Activated CD8-positive, alpha-beta memory T cell treated with anti-CD3 and anti-CD28 coated beads, Interleukin-2, amount 10 ng/mL, durations not matched to agents 7 days and 5 days (primary cell): ENCODE data around the gene LCA5. TPM values are rescaled to one million over a fixed set of nuclear protein-coding genes. Genes with fewer than 3 reads are reported as not detected.
"Not testable (repeated sequence)": the region's sequence is repeated elsewhere in the genome, so short reads cannot be mapped to it uniquely, and the experiment has no call there.

ENCODE experiments used
- ATAC-seq: fragments of 150-1000 bp; cut with Tn5 transposase; one replicate; pipeline ENCODE4 v1.10.0; 2021; ENCODE audit warnings: moderate library complexity
- CTCF ChIA-PET: fragments of 350-600 bp; sonication (Branson Sonifier 250); formaldehyde crosslinking; loops from one replicate; lab custom pipeline; 2021; ENCODE audit warnings: antibody characterized with exemption; lab: Charles Lee
- DNase-seq: peaks from one replicate; pipeline ENCODE4 v3.0.0-alpha.2; 2020
- H3K27ac Mint-ChIP-seq: one replicate; pipeline ENCODE4 v1.8.0; 2021; ENCODE audit warnings: mild to moderate bottlenecking, mixed read lengths
- H3K27me3 Mint-ChIP-seq: one replicate; pipeline ENCODE4 v1.8.0; 2021; ENCODE audit warnings: mixed read lengths
- H3K36me3 Mint-ChIP-seq: one replicate; pipeline ENCODE4 v1.8.0; 2021; ENCODE audit warnings: mild to moderate bottlenecking, mixed read lengths
- H3K4me1 Mint-ChIP-seq: one replicate; pipeline ENCODE4 v1.8.0; 2021; ENCODE audit warnings: mixed read lengths
- H3K4me3 Mint-ChIP-seq: one replicate; pipeline ENCODE4 v1.8.0; 2021; ENCODE audit warnings: mild to moderate bottlenecking, moderate library complexity, mixed read lengths
- H3K9me3 Mint-ChIP-seq: one replicate; pipeline ENCODE4 v1.8.0; 2022; ENCODE audit warnings: low read depth, mixed read lengths
- total RNA-seq, 2 experiments: library from RNA; stranded (reverse); gene quantifications; one replicate each; pipeline ENCODE4 v1.2.3, GENCODE V29; 2021

The LCA5 gene
- under 1 TPM in 1 of 2 experiments, not detected in 1; 0.16 TPM for total RNA-seq

DNA sequence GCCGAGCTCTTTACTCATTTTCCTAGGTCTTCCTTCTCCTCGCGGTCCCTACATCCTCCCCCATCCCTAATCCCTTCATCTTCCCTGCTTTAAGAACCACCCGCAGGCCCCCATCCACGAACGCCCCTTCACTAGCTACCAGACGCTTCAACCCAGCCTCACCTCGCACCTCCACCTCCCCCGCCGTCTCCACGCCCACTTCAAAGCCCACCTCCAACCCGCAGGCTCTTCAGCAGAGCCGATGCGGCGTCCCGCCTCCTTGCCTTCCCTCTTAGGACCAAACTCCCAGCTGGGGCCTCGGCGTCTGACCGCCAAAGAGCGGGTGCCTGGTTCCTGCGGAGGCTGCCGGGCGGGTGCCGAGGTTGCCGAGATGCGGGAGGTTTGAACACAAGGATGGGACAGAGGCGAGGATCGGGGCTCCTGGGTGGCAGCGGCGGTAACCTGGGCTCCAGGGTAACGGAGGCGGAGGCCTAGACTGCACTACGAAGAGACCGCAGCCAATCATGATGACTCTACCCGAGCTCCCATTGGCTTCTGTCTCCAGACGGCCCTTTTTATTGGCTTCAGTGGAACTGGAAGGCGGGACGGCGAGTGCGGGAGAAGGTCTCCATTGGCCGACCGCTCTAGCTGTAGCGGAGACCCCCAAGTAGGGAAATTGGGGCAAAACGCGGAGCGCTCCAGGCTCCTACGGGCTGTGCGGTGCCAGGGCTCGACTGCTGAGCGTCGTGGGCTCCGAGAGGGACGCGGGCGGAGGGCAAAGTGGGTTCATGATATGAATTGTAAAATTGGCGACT lies at the start of gene LCA5:
Gene LCA5 (minus strand): TSS at position 477 of the 794 bp plus-strand sequence. CDS start 18,536 bp downstream, outside the sequence.
- peaks cover 17% of the 10 kb centered on the region for H3K27me3 Mint-ChIP-seq
- DNase-seq = peak; percentile 87
- H3K4me3 Mint-ChIP-seq = no peak within 1 kb of the TSS
- no peaks in the 10 kb centered on the region for H3K36me3 Mint-ChIP-seq
- CTCF ChIA-PET = interaction anchor here (1.3 kb wide), 1 partner anchor 34 kb away, joined by 3 read pairs; no protein-coding TSS in a partner anchor
- no peaks in the 10 kb centered on the region for H3K9me3 Mint-ChIP-seq
- no peaks in the 10 kb centered on the region for H3K4me1 Mint-ChIP-seq
- ATAC-seq = peak; percentile 99
- no peak within 1 kb of the TSS for H3K27ac Mint-ChIP-seq

DNA sequence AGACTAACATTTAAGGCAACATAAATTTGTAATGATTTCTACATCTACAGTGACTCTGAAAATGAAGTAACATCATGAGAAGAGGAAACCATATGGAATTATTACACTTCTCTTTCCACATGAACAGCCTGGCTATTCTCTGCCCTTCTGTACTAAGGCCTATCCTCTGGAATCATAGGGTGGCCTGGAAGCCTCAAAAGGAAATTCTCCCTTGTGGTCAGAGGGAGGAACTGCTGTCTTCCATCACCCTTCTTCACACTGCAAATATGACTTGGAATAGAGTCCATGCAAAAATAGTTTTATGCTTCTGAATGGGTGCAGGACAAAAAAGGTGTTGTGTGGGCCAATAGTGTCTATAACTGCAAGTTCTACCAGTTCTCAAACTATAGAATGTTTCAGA lies 49.3 kb upstream of the LCA5 start:
- no peak overlapping the region for H3K27ac Mint-ChIP-seq
- no peaks in the 10 kb centered on the region for H3K27me3 Mint-ChIP-seq
- CTCF ChIA-PET = no interaction called here
- H3K4me3 Mint-ChIP-seq = no peak overlapping the region
- DNase-seq (no peak), ATAC-seq (no peak)
- H3K9me3 Mint-ChIP-seq = no peaks in the 10 kb centered on the region
- no peaks in the 10 kb centered on the region for H3K4me1 Mint-ChIP-seq
- no peaks in the 10 kb centered on the region for H3K36me3 Mint-ChIP-seq

DNA sequence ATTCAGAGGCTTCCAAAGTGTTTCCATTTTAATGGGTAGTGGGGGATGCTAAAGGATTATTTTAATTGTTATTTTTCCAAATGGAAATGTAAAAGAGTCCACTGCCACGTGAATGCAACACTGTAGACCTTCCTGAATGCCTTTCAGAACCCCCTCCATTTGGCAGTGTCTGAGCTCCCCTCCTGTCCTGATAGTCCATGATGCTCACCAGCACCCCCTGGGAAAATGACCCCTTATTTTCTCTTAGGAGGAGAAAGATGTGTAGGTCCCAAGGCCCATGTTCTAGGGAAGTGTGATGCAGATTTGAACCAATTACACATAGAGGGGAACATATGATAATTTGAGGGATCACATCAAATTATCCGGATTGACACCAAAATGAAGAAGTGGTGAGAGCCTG lies 47.1 kb upstream of the LCA5 start:
- Mint-ChIP-seq H3K9me3 (no peaks in the 10 kb centered on the region), H3K27ac (no peak overlapping the region), H3K36me3 (no peaks in the 10 kb centered on the region), H3K27me3 (no peaks in the 10 kb centered on the region), H3K4me1 (no peaks in the 10 kb centered on the region), H3K4me3 (no peak overlapping the region)
- CTCF ChIA-PET = no interaction called here
- no peak for ATAC-seq
- no peak for DNase-seq

DNA sequence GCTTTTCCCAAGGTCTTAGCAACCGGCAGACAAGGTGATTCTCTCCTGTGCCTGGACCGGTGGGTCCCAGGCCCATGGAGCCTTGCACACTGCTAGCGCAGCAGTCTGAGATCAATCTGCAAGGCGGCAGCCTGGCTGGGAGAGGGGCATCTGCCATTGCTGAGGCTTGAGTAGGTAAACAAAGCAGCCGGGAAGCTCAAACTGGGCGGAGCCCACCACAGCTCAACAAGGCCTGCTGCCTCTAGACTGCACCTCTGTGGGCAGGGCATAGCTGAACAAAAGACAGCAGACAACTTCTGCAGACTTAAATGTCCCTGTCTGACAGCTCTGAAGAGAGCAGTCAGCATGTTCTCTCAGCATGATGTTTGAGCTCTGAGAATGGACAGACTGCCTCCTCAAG lies 40.7 kb upstream of the LCA5 start:
- H3K27ac Mint-ChIP-seq, H3K4me3 Mint-ChIP-seq, H3K4me1 Mint-ChIP-seq, DNase-seq, CTCF ChIA-PET, H3K27me3 Mint-ChIP-seq, H3K9me3 Mint-ChIP-seq, ATAC-seq, H3K36me3 Mint-ChIP-seq: not testable (repeated sequence)

DNA sequence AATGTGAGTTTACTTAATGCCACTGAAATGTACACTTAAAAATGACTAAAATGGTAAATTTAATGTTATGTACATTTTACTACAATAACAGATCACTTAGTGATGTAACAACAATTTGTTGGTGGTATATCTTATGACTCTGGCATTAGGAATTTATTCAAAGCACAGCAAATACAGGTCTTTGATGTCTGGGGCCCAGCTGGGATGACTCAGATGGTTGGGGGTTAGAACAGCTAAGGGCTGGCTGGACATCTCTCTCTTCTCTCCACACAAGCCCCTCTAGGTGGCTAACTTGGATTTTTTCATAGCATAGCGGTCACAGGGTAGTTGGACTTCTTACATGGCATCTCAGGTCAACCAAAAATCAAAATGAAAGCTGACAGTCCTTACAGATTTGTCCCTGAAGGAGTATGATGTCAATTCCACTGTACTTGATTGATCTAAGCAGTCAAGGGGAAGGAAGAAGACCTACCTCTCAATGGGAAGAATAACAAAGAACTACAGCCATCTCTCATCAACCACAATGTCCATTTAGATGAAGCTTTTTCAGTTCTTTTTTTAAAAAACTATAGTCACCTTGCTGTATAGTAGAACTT lies 37.5 kb upstream of the LCA5 start:
- no peak for ATAC-seq
- no peak for DNase-seq
- Mint-ChIP-seq H3K9me3 (no peaks in the 10 kb centered on the region), H3K4me1 (no peaks in the 10 kb centered on the region), H3K36me3 (no peaks in the 10 kb centered on the region), H3K4me3 (no peak overlapping the region), H3K27ac (no peak overlapping the region), H3K27me3 (peaks cover 9% of the 10 kb centered on the region)
- CTCF ChIA-PET = no interaction called here

DNA sequence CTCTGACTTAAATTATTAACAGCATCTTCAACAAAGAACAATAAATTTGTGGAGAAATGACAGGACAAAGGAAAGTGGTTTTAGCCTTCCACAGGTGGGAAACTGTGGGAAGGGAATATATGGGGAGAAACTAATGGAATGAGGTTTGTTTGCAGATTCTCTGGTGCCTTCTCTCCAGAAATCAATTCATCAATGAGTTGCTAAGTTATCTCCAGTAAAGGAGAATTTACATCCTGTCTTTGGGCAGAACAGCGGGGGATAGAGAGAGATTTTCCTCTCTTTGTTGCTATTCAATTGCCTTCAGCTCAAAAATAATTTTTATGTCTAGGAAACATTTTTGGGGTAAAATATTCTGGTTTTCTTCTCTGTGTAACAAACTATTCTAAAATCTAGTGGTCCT lies 36.9 kb upstream of the LCA5 start:
- H3K36me3 Mint-ChIP-seq = no peaks in the 10 kb centered on the region
- CTCF ChIA-PET = no interaction called here
- H3K9me3 Mint-ChIP-seq = no peaks in the 10 kb centered on the region
- ATAC-seq = no peak
- H3K4me1 Mint-ChIP-seq = no peaks in the 10 kb centered on the region
- no peak overlapping the region for H3K27ac Mint-ChIP-seq
- DNase-seq = no peak
- H3K27me3 Mint-ChIP-seq = peaks cover 9% of the 10 kb centered on the region
- H3K4me3 Mint-ChIP-seq = no peak overlapping the region

DNA sequence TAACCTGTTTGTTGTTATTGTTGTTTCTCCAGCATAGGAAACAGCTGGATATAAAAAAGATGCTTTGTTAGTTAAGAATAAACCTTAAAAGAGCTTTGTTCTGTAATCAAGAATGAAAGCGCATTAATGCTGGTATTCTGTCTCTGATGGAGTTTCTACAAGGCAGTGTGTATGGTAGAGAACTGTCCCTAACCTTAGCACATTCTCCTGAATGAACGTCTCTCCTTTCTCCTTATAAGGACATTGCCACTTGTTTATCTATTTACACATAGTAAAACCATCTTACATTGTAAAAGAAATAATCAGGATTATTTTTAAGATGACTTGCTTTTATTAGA lies 33.8 kb upstream of the LCA5 start:
- no peaks in the 10 kb centered on the region for H3K36me3 Mint-ChIP-seq
- DNase-seq = no peak
- no peaks in the 10 kb centered on the region for H3K4me1 Mint-ChIP-seq
- H3K27ac Mint-ChIP-seq = no peak overlapping the region
- H3K4me3 Mint-ChIP-seq = no peak overlapping the region
- CTCF ChIA-PET = interaction anchor here (1.0 to 1.8 kb wide), 7 partner anchors 33 to 299 kb away, joined by 3 to 13 read pairs (median 4); partner anchors contain the start of gene LCA5
- H3K27me3 Mint-ChIP-seq = peaks cover 9% of the 10 kb centered on the region
- ATAC-seq = no peak
- H3K9me3 Mint-ChIP-seq = no peaks in the 10 kb centered on the region

DNA sequence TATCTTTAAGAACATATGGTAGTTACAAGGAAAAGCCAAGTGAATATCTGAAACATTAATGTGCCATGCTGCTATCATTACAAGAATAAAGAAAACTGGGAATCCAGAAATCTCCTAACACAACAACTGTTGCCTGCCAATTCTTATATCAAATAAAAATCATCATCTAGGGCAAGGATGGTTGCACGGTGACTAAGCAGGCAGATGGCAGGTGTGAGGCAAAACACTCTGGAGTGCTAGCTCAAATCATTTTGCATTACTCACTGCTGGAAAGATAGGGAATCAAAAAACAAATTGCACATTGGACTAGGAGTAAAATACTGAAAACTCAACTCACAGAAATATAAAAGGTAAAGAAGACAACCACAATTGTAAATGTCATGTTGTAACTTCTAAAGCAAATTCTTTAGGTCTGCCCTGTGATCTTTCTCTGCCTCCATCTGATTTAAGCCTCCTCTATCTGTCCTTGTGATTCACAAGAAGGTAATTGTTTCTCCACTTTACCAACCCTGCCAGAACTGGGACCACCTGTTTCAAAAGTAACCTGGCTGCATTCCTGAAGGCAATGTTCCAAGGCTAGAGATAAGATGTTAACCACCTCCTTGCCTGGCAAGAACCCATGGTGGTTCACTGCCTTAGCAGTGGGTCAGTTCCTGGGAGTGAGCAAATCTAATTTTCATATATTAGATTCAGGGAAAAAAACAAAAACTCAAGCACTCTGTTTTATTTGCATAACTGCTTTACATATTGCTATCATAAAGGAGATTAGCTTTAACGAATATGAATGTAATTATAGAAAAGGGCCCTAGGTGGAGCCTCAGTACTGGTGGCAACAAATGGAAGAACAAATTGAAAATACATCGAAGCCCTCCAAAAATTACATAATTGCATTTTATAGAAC lies 33.1 kb upstream of the LCA5 start:
- H3K36me3 Mint-ChIP-seq = no peaks in the 10 kb centered on the region
- H3K4me1 Mint-ChIP-seq = no peaks in the 10 kb centered on the region

DNA sequence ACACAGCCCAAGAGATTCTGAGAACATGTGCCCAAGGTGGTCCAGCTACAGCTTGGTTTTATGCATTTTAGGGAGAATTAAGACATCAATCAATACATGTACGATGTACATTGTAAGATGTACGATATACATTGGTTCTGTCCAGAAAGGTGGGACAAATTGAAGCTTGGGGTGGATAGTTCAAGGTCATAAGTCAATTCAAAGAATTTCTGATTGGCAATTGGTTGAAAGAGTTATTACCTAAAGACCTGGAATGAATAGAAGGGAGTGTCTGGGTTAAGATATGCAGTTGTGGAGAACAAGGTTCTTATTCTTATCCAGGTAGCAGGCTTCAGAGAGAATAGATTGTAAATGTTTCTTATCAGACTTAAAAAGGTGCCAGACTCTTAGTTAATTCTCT lies 31.8 kb upstream of the LCA5 start:
- Mint-ChIP-seq H3K27ac (no peak overlapping the region), H3K36me3 (no peaks in the 10 kb centered on the region), H3K27me3 (peaks cover 4% of the 10 kb centered on the region), H3K9me3 (no peaks in the 10 kb centered on the region), H3K4me3 (no peak overlapping the region), H3K4me1 (no peaks in the 10 kb centered on the region)
- no peak for DNase-seq
- CTCF ChIA-PET = interaction anchor here (0.8 kb wide), 1 partner anchor 104 kb away, joined by 3 read pairs; no protein-coding TSS in a partner anchor
- ATAC-seq = no peak

More for the DNA sequence above, 33.1 kb upstream of the LCA5 start:
- Mint-ChIP-seq H3K27ac (no peak overlapping the region), H3K4me3 (no peak overlapping the region), H3K27me3 (peaks cover 9% of the 10 kb centered on the region), H3K9me3 (no peaks in the 10 kb centered on the region)
- DNase-seq (no peak), ATAC-seq (peak; percentile 39)
- CTCF ChIA-PET = interaction anchor here (1.0 to 1.8 kb wide), 7 partner anchors 33 to 299 kb away, joined by 3 to 13 read pairs (median 4); partner anchors contain the start of gene LCA5

DNA sequence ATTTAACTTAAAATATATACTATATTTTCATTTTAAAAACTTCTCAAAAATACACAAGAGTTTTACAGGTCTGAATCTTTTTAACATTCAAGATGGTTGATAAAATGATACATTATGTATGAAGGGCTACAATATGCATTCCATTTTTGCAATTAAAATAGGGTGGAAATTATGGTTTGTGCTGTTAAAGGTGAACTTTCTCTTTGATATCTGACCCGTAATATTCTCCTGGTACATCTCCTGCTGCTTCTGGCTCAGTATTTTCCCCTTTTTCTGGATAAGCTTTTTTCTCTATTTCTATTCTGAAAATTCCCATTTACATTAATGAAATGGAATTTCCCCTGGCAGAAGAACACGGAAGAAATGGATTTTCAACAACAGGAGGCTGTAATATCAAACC lies 27.4 kb upstream of the LCA5 start:
- ATAC-seq (no peak), DNase-seq (no peak)
- no peaks in the 10 kb centered on the region for H3K4me1 Mint-ChIP-seq
- H3K9me3 Mint-ChIP-seq = no peaks in the 10 kb centered on the region
- CTCF ChIA-PET = no interaction called here
- H3K36me3 Mint-ChIP-seq = no peaks in the 10 kb centered on the region
- no peaks in the 10 kb centered on the region for H3K27me3 Mint-ChIP-seq
- H3K4me3 Mint-ChIP-seq = no peak overlapping the region
- H3K27ac Mint-ChIP-seq = no peak overlapping the region

DNA sequence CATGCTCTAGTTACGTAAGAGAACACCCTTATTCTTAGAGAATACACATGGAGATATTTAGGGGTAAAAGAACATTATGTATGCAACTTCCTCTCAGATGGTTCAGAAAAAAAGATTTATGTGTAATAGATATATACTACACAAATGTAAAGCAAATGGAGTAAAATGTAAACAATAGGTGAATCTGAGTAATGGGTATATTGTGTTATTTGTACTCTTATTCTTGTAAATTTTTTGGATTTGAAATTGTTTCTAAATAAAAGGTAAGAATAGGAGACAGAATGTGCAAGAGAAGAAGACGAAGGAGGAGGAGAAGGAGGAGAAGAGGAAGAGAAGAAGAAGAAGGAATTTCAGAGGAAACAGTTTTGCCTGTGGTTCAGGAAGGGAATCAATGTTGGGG lies 22.5 kb upstream of the LCA5 start:
- ATAC-seq (no peak), DNase-seq (no peak)
- H3K27me3 Mint-ChIP-seq = no peaks in the 10 kb centered on the region
- no peaks in the 10 kb centered on the region for H3K36me3 Mint-ChIP-seq
- no peaks in the 10 kb centered on the region for H3K9me3 Mint-ChIP-seq
- no peak overlapping the region for H3K4me3 Mint-ChIP-seq
- CTCF ChIA-PET = no interaction called here
- H3K27ac Mint-ChIP-seq = no peak overlapping the region
- H3K4me1 Mint-ChIP-seq = no peaks in the 10 kb centered on the region

DNA sequence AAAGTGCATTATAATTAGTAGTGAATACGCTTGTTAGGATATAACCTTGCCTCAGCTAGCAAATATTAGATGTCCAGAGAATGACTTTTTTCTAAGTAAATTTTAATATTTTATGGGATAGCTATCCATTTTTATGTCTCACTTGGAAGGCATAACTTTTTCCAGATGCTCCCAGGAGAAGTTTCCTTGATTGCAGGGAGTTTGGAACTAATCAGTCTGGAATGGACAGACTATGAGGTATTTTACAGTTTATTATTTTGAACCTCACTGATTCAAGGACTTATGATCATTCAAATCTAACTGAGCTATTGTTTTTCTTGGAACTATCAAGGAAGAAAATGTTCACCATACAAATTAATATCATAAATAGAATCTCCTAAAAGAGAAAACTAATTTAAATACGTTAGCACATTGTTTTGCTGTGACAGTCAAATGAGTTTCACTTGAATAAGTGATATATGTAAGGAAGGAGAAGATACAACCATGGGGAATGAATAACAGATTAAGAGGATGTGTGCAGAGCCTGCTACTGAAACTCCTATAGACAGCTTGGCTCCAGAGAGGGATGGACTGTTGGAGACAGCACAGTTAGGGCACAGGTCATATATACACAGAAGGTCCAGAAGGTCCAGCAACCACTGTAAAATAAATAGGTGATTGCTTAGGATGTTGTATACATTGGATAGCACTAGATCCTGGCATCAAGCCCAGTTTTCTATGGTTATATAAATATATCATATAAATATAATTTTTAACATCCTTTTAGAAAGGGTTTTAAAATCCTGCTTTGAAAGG lies 20.6 kb upstream of the LCA5 start:
- DNase-seq = no peak
- no peaks in the 10 kb centered on the region for H3K36me3 Mint-ChIP-seq
- no peak for ATAC-seq
- H3K4me3 Mint-ChIP-seq = no peak overlapping the region
- H3K27ac Mint-ChIP-seq = no peak overlapping the region
- no peaks in the 10 kb centered on the region for H3K9me3 Mint-ChIP-seq
- H3K4me1 Mint-ChIP-seq = no peaks in the 10 kb centered on the region
- no peaks in the 10 kb centered on the region for H3K27me3 Mint-ChIP-seq
- CTCF ChIA-PET = interaction anchor here (1.1 kb wide), 1 partner anchor 109 kb away, joined by 3 read pairs; no protein-coding TSS in a partner anchor
